Heart right ventricle (tissue), 16 donors: ENCODE results near the gene IFIT2. TPM values are rescaled to one million over a fixed set of nuclear protein-coding genes. Genes with fewer than 3 reads are reported as not detected.
"Not testable (repeated sequence)": the region's sequence is repeated elsewhere in the genome, so short reads cannot be mapped to it uniquely, and the experiment has no call there.

Source experiments
- ATAC-seq, 8 donors: fragments of 200-7000 bp; cut with Tn5 transposase; one replicate each; pipeline ENCODE4 v1.9.1; 2020; ENCODE audit warnings: mild to moderate bottlenecking in 8 of 8, moderate library complexity in 8 of 8, moderate number of reproducible peaks in 1 of 8
- DNase-seq, 2 donors: peaks; one replicate each; pipeline ENCODE4 v3.0.0-alpha.2; 2020
- H3K27ac ChIP-seq, 10 donors: fragments of 200-600 bp; sonication (generic) in 2 of 10; one replicate each; pipeline versions ENCODE4 v1.5.0 to v1.8.0; 2020 to 2022; ENCODE audit warnings: mild to moderate bottlenecking in 3 of 10
- H3K27me3 ChIP-seq, 7 donors: fragments of 200-600 bp; one replicate each; pipeline ENCODE4 v1.8.0; 2021 to 2022; ENCODE audit warnings: mild to moderate bottlenecking in 2 of 7
- H3K36me3 ChIP-seq, 9 donors: fragments of 200-600 bp; sonication (generic) in 1 of 9; one replicate each; pipeline versions ENCODE4 v1.5.0 to v1.8.0; 2020 to 2022; ENCODE audit warnings: mild to moderate bottlenecking in 2 of 9
- H3K4me1 ChIP-seq, 9 donors: fragments of 200-600 bp; sonication (generic) in 1 of 9; one replicate each; pipeline versions ENCODE4 v1.5.0 to v1.8.0; 2020 to 2022; ENCODE audit warnings: mild to moderate bottlenecking in 4 of 9
- H3K4me3 ChIP-seq, 10 donors: fragments of 200-600 bp; sonication (generic) in 2 of 10; one replicate each; pipeline versions ENCODE4 v1.5.0 to v1.8.0; 2020 to 2022; ENCODE audit warnings: mild to moderate bottlenecking in 7 of 10, moderate library complexity in 2 of 10
- H3K9me3 ChIP-seq, 11 donors: fragments of 200-600 bp in 10 of 11; sonication (generic) in 2 of 11; one replicate each; pipeline versions ENCODE4 v1.5.0 to v1.8.0; 2013 to 2022; ENCODE audit warnings: mild to moderate bottlenecking in 2 of 11, control low read depth in 1 of 11, moderate library complexity in 1 of 11
- CTCF ChIP-seq, 9 donors: fragments of 200-600 bp; sonication (generic) in 2 of 9; IDR thresholded peaks; one replicate each; pipeline versions ENCODE4 v1.5.0 to v1.8.0; 2021 to 2022; ENCODE audit warnings: antibody characterized with exemption in 9 of 9, mild to moderate bottlenecking in 5 of 9, moderate library complexity in 1 of 9
- WGBS, 2 donors: extraction: QIAGEN DNeasy Blood & Tissue Kit; methylation state at CpG; one replicate each; pipeline ENCODE4 v1.1.7; 2013; ENCODE audit warnings: inconsistent platforms in 1 of 2; 5-methylcytosine and 5-hydroxymethylcytosine counted together
- intact Hi-C, 10 donors: fragments of 100-400 bp; cut with DNase I; formaldehyde crosslinking; loops; one replicate each; pipeline versions ENCODE4 v1.11.1 to v1.14.2; 2022
- polyA plus RNA-seq, 2 donors: library from polyadenylated mRNA; stranded (reverse); fragments of 200-250 nt; gene quantifications; one replicate each; pipeline ENCODE4 v1.2.3, GENCODE V29; 2013
- total RNA-seq, 10 donors: library from RNA; stranded (reverse); fragmentation: NEBNext Ultra II Directional in 3 of 10; extraction: Animal tissue kit (Norgen Biotek cat#: 25700) in 3 of 10; gene quantifications; one replicate each; pipeline versions ENCODE4 v1.2.1 to v1.2.4, GENCODE V29; 2021 to 2023
- donor health status: Arrhythmogenic right ventricular cardiomyopathy.
- donor health status: ischemic (EF 13 %, LVEDD 7.1; RV severe dilation, severe dysfunction).
- donor health status: healthy with polysubstance abuse.
- donor health status: DM: no; HTN: yes; CAD: no.
- donor health status: DM: no; HTN: no; CAD: no.
- donor health status: ischemic (EF 25% LVEDD 6.9; RV normal size, moderate dysfunction).
- donor health status: ischemic (EF 25% LVEDD 5.7; RV mildly dilated, moderate dysfunction).
- donor health status: healthy.
- donor health status: DM: yes; HTN: yes; CAD: no.
- donor health status: Ischemic cardiomyopathy.
- donor health status: ischemic (EF 35%, LVEDD 5.7; RV mildly dilated, moderate dysfunction).
- donor health status: nonischemic (EF 11% LVEDD 7.7; RV severe dilation, severe dysfunction).
- donor health status: DM: yes; HTN: yes; CAD: no.
- donor health status: PGD.
- donor health status: ischemic (EF 29% LVEDD 5.4; RV normal size, mild dysfunction).
- donor health status: nonischemic (EF 23%, LVEDD 6.1; RV moderate dilation, normal function).

Gene IFIT2
- total and polyA plus RNA-seq, 12 donors = 1.8 to 24.4 (median 6.1) TPM

DNA sequence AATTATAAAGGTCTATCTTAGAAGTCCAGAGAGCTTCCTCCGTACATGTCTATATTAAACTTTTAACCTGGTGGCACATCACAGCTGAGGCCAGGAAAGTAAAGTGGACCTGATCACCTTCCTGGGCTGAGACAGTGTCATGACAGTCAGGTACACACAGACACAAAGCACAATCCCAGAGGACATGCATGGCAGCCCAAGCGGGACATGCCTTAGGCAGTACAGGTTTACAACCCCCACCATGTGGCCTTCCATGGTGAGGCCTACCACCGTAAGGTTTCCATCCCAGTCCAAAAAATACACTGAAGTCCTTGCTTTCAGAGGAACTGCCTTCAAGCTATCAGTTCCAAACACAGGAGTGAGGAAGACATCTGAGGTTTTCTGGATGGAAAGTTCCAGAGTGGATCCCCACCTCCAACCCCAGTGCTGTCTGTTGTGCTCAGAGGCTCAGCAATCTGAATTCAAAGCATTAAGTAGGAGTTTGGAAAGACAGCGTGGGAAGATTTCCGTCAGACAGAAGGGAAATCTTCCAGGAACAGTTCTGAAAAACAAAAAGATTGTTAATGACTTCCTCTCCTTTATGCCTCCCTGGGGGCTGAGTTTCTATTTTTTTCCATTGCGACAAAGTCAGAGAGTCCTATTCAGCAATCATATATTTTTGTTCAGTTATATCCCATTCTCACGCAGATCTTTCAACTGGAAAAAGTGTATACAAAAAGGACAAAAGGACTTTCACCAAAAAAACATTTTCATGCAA lies 46.0 kb downstream of the IFIT2 start:
- DNase-seq (peak in 1 of 2 donors; percentile 71), ATAC-seq (peak in 7 of 8 donors; percentile 33 to 70 (median 48))
- H3K27ac ChIP-seq = peak overlapping the region in 9 of 10 donors; percentile 9 to 89 (median 76)
- peaks cover 18 to 80% (median 66%) of the 10 kb centered on the region in 9 donors for H3K4me1 ChIP-seq
- H3K4me3 ChIP-seq = peak overlapping the region in 1 of 10 donors; percentile 6
- no peak for TF ChIP-seq CTCF (IDR thresholded peaks at IDR 0.05)
- WGBS, 2 donors = 58 to 62% methylated on average over 7 of the region's 7 CpGs
- intact Hi-C loops = loop anchor here in 1 of 10 donors (2.0 kb wide), 1 partner anchor 19 kb away; no protein-coding TSS in a partner anchor
- H3K9me3 ChIP-seq = no peaks in the 10 kb centered on the region
- no peaks in the 10 kb centered on the region for H3K36me3 ChIP-seq
- no peaks in the 10 kb centered on the region for H3K27me3 ChIP-seq

GRCh38 chr10:89348481-89348880 lies 46.6 kb downstream of the IFIT2 start:
- no peaks in the 10 kb centered on the region for H3K27me3 ChIP-seq
- peak overlapping the region in 1 of 10 donors; percentile 6 for H3K4me3 ChIP-seq
- no peak for ATAC-seq
- peak overlapping the region in 9 of 10 donors; percentile 9 to 89 (median 76) for H3K27ac ChIP-seq
- peaks cover 18 to 76% (median 65%) of the 10 kb centered on the region in 9 donors for H3K4me1 ChIP-seq
- no peak for DNase-seq
- H3K36me3 ChIP-seq = no peaks in the 10 kb centered on the region
- TF ChIP-seq CTCF (IDR thresholded peaks at IDR 0.05) = no peak
- WGBS, 2 donors = 33 to 37% methylated on average over 5 of the region's 5 CpGs
- peaks cover 0 to under 1% (median 0%) of the 10 kb centered on the region in 11 donors for H3K9me3 ChIP-seq
- intact Hi-C loops = no loop called here

- Histone ChIP-seq H3K27me3 (no peaks in the 10 kb centered on the region), H3K27ac (peak overlapping the region in 8 of 10 donors; percentile 47 to 89 (median 79)), H3K4me1 (peaks cover 18 to 73% (median 65%) of the 10 kb centered on the region in 9 donors), H3K4me3 (no peak overlapping the region), H3K36me3 (no peaks in the 10 kb centered on the region), H3K9me3 (peaks cover 0 to 5% (median 0%) of the 10 kb centered on the region in 11 donors)
- ATAC-seq = no peak
- 55 to 58% methylated on average over 2 of the region's 2 CpGs for WGBS, 2 donors
- TF ChIP-seq CTCF (IDR thresholded peaks at IDR 0.05) = no peak
- no peak for DNase-seq
- intact Hi-C loops = no loop called here
Observed at GRCh38 chr10:89348975-89349374, 47.1 kb downstream of the IFIT2 start.

DNA sequence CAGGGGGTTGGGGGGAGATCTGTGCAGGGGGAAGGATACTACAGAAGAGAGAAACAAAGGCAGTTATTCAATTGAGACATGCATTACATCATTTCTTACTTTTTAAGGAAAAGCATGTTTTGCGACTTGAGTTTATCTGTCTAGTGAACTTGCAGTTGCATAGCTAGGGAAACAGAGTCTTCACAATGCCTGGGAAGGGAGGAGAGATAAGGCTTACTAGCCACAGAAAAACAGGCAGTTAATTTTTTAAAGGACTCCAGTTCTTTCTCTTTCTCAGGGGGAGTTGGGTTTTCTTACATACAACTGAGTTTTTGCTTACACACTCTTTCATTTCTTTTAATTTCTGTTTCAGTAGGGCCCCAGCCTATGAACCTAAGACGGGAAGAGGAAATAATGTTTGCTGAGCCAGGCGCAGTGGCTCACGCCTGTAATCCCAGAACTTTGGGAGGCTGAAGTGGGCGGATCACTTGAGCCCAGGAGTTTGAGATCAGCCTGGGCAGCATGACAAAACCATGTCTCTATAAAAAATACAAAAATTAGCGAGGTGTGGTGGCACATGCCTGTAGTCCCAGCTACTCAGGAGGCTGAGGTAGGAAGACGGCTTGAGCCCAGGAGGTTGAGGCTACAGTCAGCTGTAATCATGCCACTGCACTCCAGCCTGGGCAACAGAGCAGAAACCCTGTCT lies 48.9 kb downstream of the IFIT2 start:
- H3K9me3 ChIP-seq, intact Hi-C loops, H3K36me3 ChIP-seq, H3K27me3 ChIP-seq: not testable (repeated sequence)
- DNase-seq = peak in 1 of 2 donors; percentile 35
- H3K27ac ChIP-seq = peak overlapping the region; percentile 37 to 89 (median 81)
- H3K4me3 ChIP-seq = peak overlapping the region in 1 of 10 donors; percentile 16
- H3K4me1 ChIP-seq = peaks cover 18 to 73% (median 64%) of the 10 kb centered on the region in 9 donors
- ATAC-seq = peak in 7 of 8 donors; percentile 22 to 61 (median 37)
- WGBS, 2 donors = 42 to 47% methylated on average over 7 of the region's 7 CpGs
